HepG2 (cell line): Measurements from ENCODE around the gene PRPF18. TPM values are rescaled to one million over a fixed set of nuclear protein-coding genes. Genes with fewer than 3 reads are reported as not detected.
A peak's percentile ranks its signal among the peaks of the same experiment; 100 is the strongest.

ENCODE experiments used
- ATAC-seq: fragments of 200-7000 bp; cut with Tn5 transposase; 3 replicates; pipeline ENCODE4 v1.9.1; 2020; ENCODE audit warnings: mild to moderate bottlenecking, moderate library complexity
- BruUV-seq: library from RNA; stranded (reverse); fragments of 400-500 nt; replicated peaks from 2 replicates; lab custom pipeline; 2021; lab: Mats Ljungman, UMichigan
- CTCF ChIA-PET: fragments of 300-600 bp; formaldehyde crosslinking; extraction: SDS; loops from one replicate; lab custom pipeline; 2021; ENCODE audit warnings: low total read pairs, inconsistent platforms, low intra/inter-chr PET ratio; lab: Yijun Ruan, JAX
- POLR2A ChIA-PET: fragments of 350-600 bp; sonication (Branson Sonifier 250); formaldehyde crosslinking; loops from one replicate; lab custom pipeline; 2020; ENCODE audit warnings: antibody characterized with exemption, inconsistent platforms; lab: Yijun Ruan, JAX
- DNase-seq: peaks from one replicate; pipeline ENCODE4 v3.0.0-alpha.2; 2015; ENCODE audit warnings: low spot score
- FAIRE-seq: peaks from 3 replicates; lab custom pipeline; 2011; peaks lifted over from hg19 to GRCh38; lab: Jason Lieb, UNC
- H2AFZ ChIP-seq: one replicate; pipeline ENCODE4 v1.6.1; 2011; ENCODE audit warnings: low read length, inconsistent platforms
- H3K27ac ChIP-seq: fragments of 300-600 bp; 3 replicates; pipeline ENCODE4 v1.8.0; 2011; ENCODE audit warnings: mixed run types, mild to moderate bottlenecking, mixed read lengths, low read length, inconsistent platforms; ENCODE audit not compliant: insufficient read depth; ENCODE audit errors: extremely low read length
- H3K27me3 ChIP-seq, 2 experiments: fragments of 200-600 bp in 1 of 2; 2 replicates in 1 of 2; 3 replicates in 1 of 2; pipeline versions ENCODE4 v1.6.0 to v1.8.0; 2011; ENCODE audit warnings: low read length in 2 of 2, mild to moderate bottlenecking in 2 of 2, moderate library complexity in 2 of 2, inconsistent platforms in 1 of 2; ENCODE audit not compliant: insufficient read depth in 2 of 2, control insufficient read depth in 1 of 2
- H3K36me3 ChIP-seq, 2 experiments: fragments of 200-600 bp in 1 of 2; replicated peaks in 1 of 2; 2 replicates in 1 of 2; 3 replicates in 1 of 2; pipeline versions ENCODE4 v1.5.1 to v1.8.0; 2011; ENCODE audit warnings: low read length in 2 of 2, inconsistent platforms in 1 of 2; ENCODE audit not compliant: insufficient read depth in 2 of 2, control insufficient read depth in 1 of 2
- H3K4me1 ChIP-seq: 2 replicates; pipeline ENCODE4 v1.5.1; 2012; ENCODE audit warnings: low read length, inconsistent platforms; ENCODE audit not compliant: insufficient read depth
- H3K4me2 ChIP-seq: 2 replicates; pipeline ENCODE4 v1.6.0; 2011; ENCODE audit warnings: low read depth, low read length, inconsistent platforms
- H3K4me3 ChIP-seq, 3 experiments: fragments of 200-600 bp in 1 of 3; sonication (generic), shearing (Covaris generic) in 1 of 3; replicated peaks in 1 of 3; 2 replicates each; pipeline ENCODE4 v1.5.1; 2011 to 2016; ENCODE audit warnings: low read length in 3 of 3, inconsistent platforms in 2 of 3, low read depth in 2 of 3, mild to moderate bottlenecking in 2 of 3, control low read depth in 1 of 3, mixed read lengths in 1 of 3; ENCODE audit not compliant: insufficient read depth in 1 of 3
- H3K79me2 ChIP-seq: one replicate; pipeline ENCODE4 v1.6.1; 2011; ENCODE audit warnings: low read length, inconsistent platforms; ENCODE audit not compliant: insufficient read depth
- H3K9ac ChIP-seq: 2 replicates; pipeline ENCODE4 v1.6.0; 2011; ENCODE audit warnings: mild to moderate bottlenecking, low read depth, low read length, inconsistent platforms; ENCODE audit not compliant: insufficient read depth
- H3K9me3 ChIP-seq: 2 replicates; pipeline ENCODE4 v1.5.1; 2012; ENCODE audit warnings: mild to moderate bottlenecking, low read length
- H4K20me1 ChIP-seq: 2 replicates; pipeline ENCODE4 v1.6.0; 2011; ENCODE audit warnings: inconsistent platforms, mild to moderate bottlenecking, low read length, moderate library complexity; ENCODE audit not compliant: insufficient read depth
- AGO2 ChIP-seq: fragments of 200-400 bp; formaldehyde crosslinking; optimal IDR thresholded peaks from 2 replicates; pipeline ENCODE3; 2017; ENCODE audit warnings: mild to moderate bottlenecking, low read depth, low read length, moderate library complexity
- HMG20A ChIP-seq: IDR thresholded peaks from 2 replicates; pipeline ENCODE4 v1.6.1; 2016; ENCODE audit warnings: borderline replicate concordance
- HNF4G ChIP-seq, 2 experiments: sonication (generic) in 1 of 2; formaldehyde crosslinking in 1 of 2; IDR thresholded peaks; 2 replicates each; pipeline versions ENCODE4 v1.4.0 to v1.6.1; 2011 to 2020; ENCODE audit warnings: borderline replicate concordance in 2 of 2, low read depth in 2 of 2, mild to moderate bottlenecking in 2 of 2, low read length in 1 of 2, missing genetic modification reagents in 1 of 2, moderate library complexity in 1 of 2
- RAD21 ChIP-seq: fragments of 450-650 bp; formaldehyde crosslinking; IDR thresholded peaks from 2 replicates; pipeline ENCODE4 v1.5.0; 2020; ENCODE audit warnings: mild to moderate bottlenecking
- SKI ChIP-seq: fragments of 450-650 bp; IDR thresholded peaks from one replicate; pipeline ENCODE4 v1.6.1; 2018; ENCODE audit warnings: mild to moderate bottlenecking; ENCODE audit not compliant: partially characterized antibody
- ZNF572 ChIP-seq: sonication (generic); formaldehyde crosslinking; IDR thresholded peaks from 2 replicates; pipeline ENCODE4 v1.5.1; 2020; ENCODE audit warnings: mild to moderate bottlenecking, missing genetic modification reagents
- WGBS: methylation state at CpG from one replicate; pipeline ENCODE4 v1.1.6; 2017; ENCODE audit warnings: low lambda C conversion rate; 5-methylcytosine and 5-hydroxymethylcytosine counted together
- in situ Hi-C: cut with HindIII; loops from 2 replicates; pipeline ENCODE4 v1.10.0; 2017; ENCODE audit warnings: low pct_unique_long_range_greater_than_20kb; ENCODE audit not compliant: extremely low pct_ligation_motif_present
- intact Hi-C: fragments of 100-400 bp; cut with micrococcal nuclease; formaldehyde crosslinking; loops from one replicate; pipeline ENCODE4 v1.10.0; 2022; ENCODE audit not compliant: unreplicated experiment
- polyA plus RNA-seq, 8 experiments: library from polyadenylated mRNA; depleted of rRNA in 3 of 8; stranded (reverse) in 7 of 8; unstranded in 1 of 8; fragments of >200 nt; fragmentation: Illumina TruSeq in 4 of 8; extraction: Trizol in 4 of 8; gene quantifications; 2 replicates each; pipeline versions ENCODE4 v1.2.1 to v1.2.3, GENCODE V29; 2011 to 2016; ENCODE audit warnings: low read depth in 4 of 8, missing spikeins in 1 of 8, mixed read lengths in 1 of 8; ENCODE audit not compliant: insufficient read depth in 1 of 8
- total RNA-seq, 5 experiments: library from RNA; depleted of rRNA; stranded (reverse); fragments of >200 nt; fragmentation: Illumina TruSeq; extraction: Trizol; gene quantifications; 2 replicates each; pipeline ENCODE4 v1.2.3, GENCODE V29; 2016; ENCODE audit warnings: low read depth in 1 of 5
- TF ChIP-seq, protein P1 (sequence below): sonication (generic); formaldehyde crosslinking; IDR thresholded peaks from 2 replicates; pipeline ENCODE4 v1.4.0; 2020; ENCODE audit warnings: mild to moderate bottlenecking, missing genetic modification reagents
- TF ChIP-seq, protein P2 (sequence below), 2 experiments: sonication (generic) in 1 of 2; formaldehyde crosslinking in 1 of 2; IDR thresholded peaks; 2 replicates each; pipeline versions ENCODE4 v1.6.1 to v1.9.0; 2014 to 2022; ENCODE audit warnings: antibody characterized with exemption in 1 of 2, borderline replicate concordance in 1 of 2, inconsistent platforms in 1 of 2, low read depth in 1 of 2, missing genetic modification reagents in 1 of 2

Gene PRPF18
- total and polyA plus RNA-seq, 2 of the 13 experiments (the other 11 are each of a cell fraction or from before 2014, with no cell fraction given): 6.1 to 17.2 TPM

DNA sequence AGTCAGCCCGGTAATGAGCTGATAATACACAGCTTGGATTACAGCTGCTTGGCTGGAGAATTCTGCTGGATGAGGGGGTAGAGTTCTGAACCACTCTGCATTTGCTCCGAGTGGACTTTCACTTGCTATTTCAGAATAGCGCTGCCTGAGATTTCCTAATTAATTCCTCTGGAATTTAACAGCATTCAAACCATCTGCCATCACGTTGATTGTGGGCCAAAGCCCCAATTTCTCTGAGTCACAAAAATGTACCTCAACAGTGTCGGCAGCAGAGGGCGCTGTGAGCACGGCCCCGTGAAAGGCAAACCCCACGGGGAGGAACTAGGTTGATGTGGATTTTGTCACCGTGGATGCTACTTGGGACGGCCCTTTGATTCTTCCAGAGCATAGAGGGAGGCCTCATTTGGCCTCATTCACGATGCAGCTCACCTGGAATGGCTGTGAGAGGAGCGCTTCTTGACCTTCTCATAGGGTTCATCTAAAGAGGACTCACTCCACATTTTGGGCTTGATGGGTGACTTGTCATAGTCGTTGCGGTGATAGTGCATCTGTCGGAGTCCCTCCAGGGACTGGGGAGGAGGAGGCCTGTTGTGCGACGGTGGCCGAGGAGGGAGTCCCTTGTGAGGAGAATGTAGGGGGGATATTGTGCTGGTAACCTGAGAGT, 73.3 kb downstream of the PRPF18 start:
- 57% methylated on average over 10 of the region's 19 CpGs for WGBS
- DNase-seq (no peak), ATAC-seq (peak; percentile 66), FAIRE-seq (peak; percentile 63)
- ChIA-PET POLR2A (no interaction called here), CTCF (interaction anchor here (0.7 to 3.6 kb wide), 3 partner anchors 113 to 118 kb away, joined by 3 to 60 read pairs (median 3); no protein-coding TSS in a partner anchor)
- H4K20me1 ChIP-seq: no peaks in the 10 kb centered on the region
- H3K4me3 ChIP-seq: no peak overlapping the region
- no peak overlapping the region for H3K4me2 ChIP-seq
- H3K79me2 ChIP-seq: no peaks in the 10 kb centered on the region
- no peak overlapping the region for H3K27ac ChIP-seq
- no peaks in the 10 kb centered on the region for H3K36me3 ChIP-seq
- no peaks in the 10 kb centered on the region for H3K4me1 ChIP-seq
- in situ Hi-C loops (loop anchor here (5.0 kb wide), 1 partner anchor 117 kb away; no protein-coding TSS in a partner anchor), intact Hi-C loops (loop anchor here (1.0 kb wide), 1 partner anchor 118 kb away; no protein-coding TSS in a partner anchor)
- no peak overlapping the region for H3K9ac ChIP-seq
- H2AFZ ChIP-seq: no peak overlapping the region
- no TSS peak for BruUV-seq
- no peaks in the 10 kb centered on the region for H3K27me3 ChIP-seq
- no peaks in the 10 kb centered on the region for H3K9me3 ChIP-seq
- TF ChIP-seq, protein P1, sequence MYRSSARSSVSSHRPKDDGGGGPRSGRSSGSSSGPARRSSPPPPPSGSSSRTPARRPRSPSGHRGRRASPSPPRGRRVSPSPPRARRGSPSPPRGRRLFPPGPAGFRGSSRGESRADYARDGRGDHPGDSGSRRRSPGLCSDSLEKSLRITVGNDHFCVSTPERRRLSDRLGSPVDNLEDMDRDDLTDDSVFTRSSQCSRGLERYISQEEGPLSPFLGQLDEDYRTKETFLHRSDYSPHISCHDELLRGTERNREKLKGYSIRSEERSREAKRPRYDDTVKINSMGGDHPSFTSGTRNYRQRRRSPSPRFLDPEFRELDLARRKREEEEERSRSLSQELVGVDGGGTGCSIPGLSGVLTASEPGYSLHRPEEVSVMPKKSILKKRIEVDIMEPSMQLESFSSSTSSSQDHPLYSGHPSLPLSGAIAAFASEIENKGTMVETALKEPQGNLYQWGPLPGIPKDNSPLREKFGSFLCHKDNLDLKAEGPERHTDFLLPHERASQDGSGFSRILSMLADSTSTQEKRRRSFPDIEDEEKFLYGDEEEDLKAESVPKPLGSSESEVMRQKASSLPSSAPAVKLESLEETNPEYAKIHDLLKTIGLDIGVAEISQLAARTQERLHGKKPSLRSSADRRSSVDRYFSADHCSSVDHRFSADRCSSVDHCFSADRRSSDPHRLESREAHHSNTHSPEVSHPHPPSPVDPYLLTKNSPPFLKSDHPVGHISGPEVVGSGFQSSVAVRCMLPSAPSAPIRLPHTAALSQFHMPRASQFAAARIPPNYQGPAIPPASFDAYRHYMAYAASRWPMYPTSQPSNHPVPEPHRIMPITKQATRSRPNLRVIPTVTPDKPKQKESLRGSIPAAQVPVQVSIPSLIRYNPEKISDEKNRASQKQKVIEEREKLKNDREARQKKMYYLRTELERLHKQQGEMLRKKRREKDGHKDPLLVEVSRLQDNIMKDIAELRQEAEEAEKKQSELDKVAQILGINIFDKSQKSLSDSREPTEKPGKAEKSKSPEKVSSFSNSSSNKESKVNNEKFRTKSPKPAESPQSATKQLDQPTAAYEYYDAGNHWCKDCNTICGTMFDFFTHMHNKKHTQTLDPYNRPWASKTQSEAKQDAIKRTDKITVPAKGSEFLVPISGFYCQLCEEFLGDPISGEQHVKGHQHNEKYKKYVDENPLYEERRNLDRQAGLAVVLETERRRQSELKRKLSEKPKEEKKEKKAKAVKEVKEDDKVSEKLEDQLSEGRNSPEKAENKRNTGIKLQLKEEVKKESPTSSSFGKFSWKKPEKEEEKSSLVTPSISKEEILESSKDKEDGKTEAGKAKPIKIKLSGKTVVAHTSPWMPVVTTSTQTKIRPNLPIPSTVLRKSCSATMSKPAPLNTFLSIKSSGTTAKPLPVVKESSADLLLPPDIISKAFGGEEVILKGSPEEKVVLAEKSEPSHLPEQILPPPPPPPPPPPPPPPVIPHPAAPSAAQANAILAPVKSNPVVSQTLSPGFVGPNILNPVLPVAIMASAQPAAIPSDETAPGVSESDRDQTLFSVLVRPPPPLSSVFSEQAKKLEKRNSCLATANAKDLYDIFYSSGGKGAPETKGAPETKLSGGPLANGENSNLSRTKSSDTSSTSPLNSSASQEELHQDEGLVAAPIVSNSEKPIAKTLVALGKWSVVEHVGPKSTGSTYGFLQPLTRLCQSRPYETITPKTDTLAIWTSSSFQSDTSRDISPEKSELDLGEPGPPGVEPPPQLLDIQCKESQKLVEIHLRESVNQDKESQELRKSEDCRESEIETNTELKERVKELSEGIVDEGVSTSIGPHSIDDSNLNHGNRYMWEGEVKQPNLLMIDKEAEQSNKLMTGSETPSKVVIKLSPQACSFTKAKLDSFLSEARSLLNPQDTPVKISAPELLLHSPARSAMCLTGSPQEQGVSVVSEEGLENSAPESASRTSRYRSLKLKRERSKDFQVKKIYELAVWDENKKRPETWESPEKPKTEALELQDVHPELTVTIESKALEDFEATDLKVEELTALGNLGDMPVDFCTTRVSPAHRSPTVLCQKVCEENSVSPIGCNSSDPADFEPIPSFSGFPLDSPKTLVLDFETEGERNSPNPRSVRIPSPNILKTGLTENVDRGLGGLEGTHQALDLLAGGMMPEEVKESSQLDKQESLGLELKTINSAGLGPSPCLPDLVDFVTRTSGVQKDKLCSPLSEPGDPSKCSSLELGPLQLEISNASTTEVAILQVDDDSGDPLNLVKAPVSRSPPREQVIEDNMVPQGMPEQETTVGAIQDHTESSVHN (CRISPR knock-in tag): no peak
- TF ChIP-seq, protein P2, sequence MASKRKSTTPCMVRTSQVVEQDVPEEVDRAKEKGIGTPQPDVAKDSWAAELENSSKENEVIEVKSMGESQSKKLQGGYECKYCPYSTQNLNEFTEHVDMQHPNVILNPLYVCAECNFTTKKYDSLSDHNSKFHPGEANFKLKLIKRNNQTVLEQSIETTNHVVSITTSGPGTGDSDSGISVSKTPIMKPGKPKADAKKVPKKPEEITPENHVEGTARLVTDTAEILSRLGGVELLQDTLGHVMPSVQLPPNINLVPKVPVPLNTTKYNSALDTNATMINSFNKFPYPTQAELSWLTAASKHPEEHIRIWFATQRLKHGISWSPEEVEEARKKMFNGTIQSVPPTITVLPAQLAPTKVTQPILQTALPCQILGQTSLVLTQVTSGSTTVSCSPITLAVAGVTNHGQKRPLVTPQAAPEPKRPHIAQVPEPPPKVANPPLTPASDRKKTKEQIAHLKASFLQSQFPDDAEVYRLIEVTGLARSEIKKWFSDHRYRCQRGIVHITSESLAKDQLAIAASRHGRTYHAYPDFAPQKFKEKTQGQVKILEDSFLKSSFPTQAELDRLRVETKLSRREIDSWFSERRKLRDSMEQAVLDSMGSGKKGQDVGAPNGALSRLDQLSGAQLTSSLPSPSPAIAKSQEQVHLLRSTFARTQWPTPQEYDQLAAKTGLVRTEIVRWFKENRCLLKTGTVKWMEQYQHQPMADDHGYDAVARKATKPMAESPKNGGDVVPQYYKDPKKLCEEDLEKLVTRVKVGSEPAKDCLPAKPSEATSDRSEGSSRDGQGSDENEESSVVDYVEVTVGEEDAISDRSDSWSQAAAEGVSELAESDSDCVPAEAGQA (IDR thresholded peaks at IDR 0.05; ENCODE audit: low read depth): no peak
- TF ChIP-seq, protein P2 (CRISPR knock-in tag; IDR thresholded peaks at IDR 0.05; ENCODE audit: borderline replicate concordance): no peak
- 0 out of 2 replicates have a peak, but pooled peaks have one; percentile 26 for TF ChIP-seq ZNF572 (CRISPR knock-in tag)
- TF ChIP-seq SKI: no peak
- TF ChIP-seq HMG20A (CRISPR knock-in tag): no peak
- TF ChIP-seq RAD21 (CRISPR knock-in tag): peak; percentile 81
- TF ChIP-seq AGO2: no peak
- TF ChIP-seq HNF4G (IDR thresholded peaks at IDR 0.05; ENCODE audit: borderline replicate concordance, low read depth, low read length): no peak
- no peak for TF ChIP-seq HNF4G (CRISPR knock-in tag; IDR thresholded peaks at IDR 0.05; ENCODE audit: borderline replicate concordance, low read depth)
